Measurements from ENCODE around the gene CDC42BPG. TPM values are rescaled to one million over a fixed set of nuclear protein-coding genes. Genes with fewer than 3 reads are reported as not detected.

Gene CDC42BPG
- total RNA-seq, 1 experiment from 2014 or later = 4.1 TPM

DNA sequence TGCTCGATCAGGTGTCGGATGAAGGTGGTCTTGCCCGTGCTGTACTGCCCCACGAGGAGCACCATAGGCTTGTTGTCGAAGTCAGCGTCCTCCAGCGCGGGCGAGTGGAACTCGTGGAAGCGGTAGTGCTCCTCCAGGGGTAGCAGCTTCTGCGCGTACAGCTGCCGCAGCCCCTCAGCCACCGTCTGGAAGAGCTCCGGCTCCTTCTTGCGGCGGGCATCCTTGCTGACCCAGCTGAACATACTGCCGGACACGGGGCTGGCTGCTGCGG is 33.7 kb upstream of the CDC42BPG start:
- Histone ChIP-seq H3K9me3 (ENCODE audit: control insufficient read depth, insufficient read depth, low read depth, low read length) (no peaks in the 10 kb centered on the region), H3K4me3 (ENCODE audit: low read depth in 2 of 2, low read length in 2 of 2) (peak overlapping the region; percentile 88 to 99), H3K36me3 (ENCODE audit: control insufficient read depth, insufficient read depth, low read length) (no peaks in the 10 kb centered on the region; the same call in 1 of the 2 replicates), H3K4me1 (ENCODE audit: control insufficient read depth, insufficient read depth, low read length) (peaks cover 36% of the 10 kb centered on the region), H3K27me3 (ENCODE audit: control insufficient read depth, insufficient read depth, low read length) (no peaks in the 10 kb centered on the region), H3K27ac (ENCODE audit: low read length) (peak overlapping the region; percentile 89)
- intact Hi-C loops (cut with micrococcal nuclease; ENCODE audit: unreplicated experiment) = no loop called here
- POLR2A ChIA-PET = interaction anchor here (1.8 kb wide), 1 partner anchor 17 kb away, joined by 11 read pairs; no protein-coding TSS in a partner anchor
- TF ChIP-seq POLR2AphosphoS5 (IDR thresholded peaks at IDR 0.05; ENCODE audit: low read depth, low read length) (no peak), SIN3A (IDR thresholded peaks at IDR 0.05; ENCODE audit: borderline replicate concordance, insufficient read depth, low read depth, low read length) (no peak), TCF7L2 (IDR thresholded peaks at IDR 0.05; ENCODE audit: low read depth, low read length) (no peak)
- TF ChIP-seq, protein P1, sequence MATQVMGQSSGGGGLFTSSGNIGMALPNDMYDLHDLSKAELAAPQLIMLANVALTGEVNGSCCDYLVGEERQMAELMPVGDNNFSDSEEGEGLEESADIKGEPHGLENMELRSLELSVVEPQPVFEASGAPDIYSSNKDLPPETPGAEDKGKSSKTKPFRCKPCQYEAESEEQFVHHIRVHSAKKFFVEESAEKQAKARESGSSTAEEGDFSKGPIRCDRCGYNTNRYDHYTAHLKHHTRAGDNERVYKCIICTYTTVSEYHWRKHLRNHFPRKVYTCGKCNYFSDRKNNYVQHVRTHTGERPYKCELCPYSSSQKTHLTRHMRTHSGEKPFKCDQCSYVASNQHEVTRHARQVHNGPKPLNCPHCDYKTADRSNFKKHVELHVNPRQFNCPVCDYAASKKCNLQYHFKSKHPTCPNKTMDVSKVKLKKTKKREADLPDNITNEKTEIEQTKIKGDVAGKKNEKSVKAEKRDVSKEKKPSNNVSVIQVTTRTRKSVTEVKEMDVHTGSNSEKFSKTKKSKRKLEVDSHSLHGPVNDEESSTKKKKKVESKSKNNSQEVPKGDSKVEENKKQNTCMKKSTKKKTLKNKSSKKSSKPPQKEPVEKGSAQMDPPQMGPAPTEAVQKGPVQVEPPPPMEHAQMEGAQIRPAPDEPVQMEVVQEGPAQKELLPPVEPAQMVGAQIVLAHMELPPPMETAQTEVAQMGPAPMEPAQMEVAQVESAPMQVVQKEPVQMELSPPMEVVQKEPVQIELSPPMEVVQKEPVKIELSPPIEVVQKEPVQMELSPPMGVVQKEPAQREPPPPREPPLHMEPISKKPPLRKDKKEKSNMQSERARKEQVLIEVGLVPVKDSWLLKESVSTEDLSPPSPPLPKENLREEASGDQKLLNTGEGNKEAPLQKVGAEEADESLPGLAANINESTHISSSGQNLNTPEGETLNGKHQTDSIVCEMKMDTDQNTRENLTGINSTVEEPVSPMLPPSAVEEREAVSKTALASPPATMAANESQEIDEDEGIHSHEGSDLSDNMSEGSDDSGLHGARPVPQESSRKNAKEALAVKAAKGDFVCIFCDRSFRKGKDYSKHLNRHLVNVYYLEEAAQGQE (IDR thresholded peaks at IDR 0.05; ENCODE audit: insufficient read depth in 1 of 2, low read depth in 2 of 2, low read length in 1 of 2) = no peak
- TF ChIP-seq, protein P2, sequence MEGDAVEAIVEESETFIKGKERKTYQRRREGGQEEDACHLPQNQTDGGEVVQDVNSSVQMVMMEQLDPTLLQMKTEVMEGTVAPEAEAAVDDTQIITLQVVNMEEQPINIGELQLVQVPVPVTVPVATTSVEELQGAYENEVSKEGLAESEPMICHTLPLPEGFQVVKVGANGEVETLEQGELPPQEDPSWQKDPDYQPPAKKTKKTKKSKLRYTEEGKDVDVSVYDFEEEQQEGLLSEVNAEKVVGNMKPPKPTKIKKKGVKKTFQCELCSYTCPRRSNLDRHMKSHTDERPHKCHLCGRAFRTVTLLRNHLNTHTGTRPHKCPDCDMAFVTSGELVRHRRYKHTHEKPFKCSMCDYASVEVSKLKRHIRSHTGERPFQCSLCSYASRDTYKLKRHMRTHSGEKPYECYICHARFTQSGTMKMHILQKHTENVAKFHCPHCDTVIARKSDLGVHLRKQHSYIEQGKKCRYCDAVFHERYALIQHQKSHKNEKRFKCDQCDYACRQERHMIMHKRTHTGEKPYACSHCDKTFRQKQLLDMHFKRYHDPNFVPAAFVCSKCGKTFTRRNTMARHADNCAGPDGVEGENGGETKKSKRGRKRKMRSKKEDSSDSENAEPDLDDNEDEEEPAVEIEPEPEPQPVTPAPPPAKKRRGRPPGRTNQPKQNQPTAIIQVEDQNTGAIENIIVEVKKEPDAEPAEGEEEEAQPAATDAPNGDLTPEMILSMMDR (IDR thresholded peaks at IDR 0.05) = no peak
- CTCF ChIA-PET = interaction anchor here (0.6 to 2.0 kb wide), 6 partner anchors 10 to 74 kb away, joined by 3 to 6 read pairs (median 5); no protein-coding TSS in a partner anchor
- in situ Hi-C loops (cut with HindIII; ENCODE audit: low pct_unique_long_range_greater_than_20kb, low sequenced_read_pairs) = no loop called here
- ATAC-seq (peak; percentile 32), DNase-seq (ENCODE audit: low read depth, low spot score) (no peak)
- BruUV-seq (replicated peaks) = no TSS peak

- no peaks in the 10 kb centered on the region for H3K9me3 ChIP-seq (ENCODE audit: control insufficient read depth, insufficient read depth, low read depth, low read length)
- ChIA-PET POLR2A (interaction anchor here (1.0 to 1.8 kb wide), 4 partner anchors 11 to 30 kb away, joined by 3 to 11 read pairs (median 6); no protein-coding TSS in a partner anchor), CTCF (interaction anchor here (0.6 to 2.1 kb wide), 7 partner anchors 10 to 30 kb away, joined by 3 to 7 read pairs (median 5); no protein-coding TSS in a partner anchor)
- no peaks in the 10 kb centered on the region for H3K27me3 ChIP-seq (ENCODE audit: control insufficient read depth, insufficient read depth, low read length)
- in situ Hi-C loops (cut with HindIII; ENCODE audit: low pct_unique_long_range_greater_than_20kb, low sequenced_read_pairs) (no loop called here), intact Hi-C loops (cut with micrococcal nuclease; ENCODE audit: unreplicated experiment) (no loop called here)
- peak; percentile 4 for ATAC-seq
- H3K36me3 ChIP-seq (ENCODE audit: control insufficient read depth, insufficient read depth, low read length) = peaks cover 4% of the 10 kb centered on the region
- DNase-seq (ENCODE audit: low read depth, low spot score) = no peak
- H3K4me1 ChIP-seq (ENCODE audit: control insufficient read depth, insufficient read depth, low read length) = peaks cover 42% of the 10 kb centered on the region
- BruUV-seq (replicated peaks) = no TSS peak
- TF ChIP-seq SIN3A (IDR thresholded peaks at IDR 0.05; ENCODE audit: borderline replicate concordance, insufficient read depth, low read depth, low read length) = no peak
- no peak for TF ChIP-seq POLR2AphosphoS5 (IDR thresholded peaks at IDR 0.05; ENCODE audit: low read depth, low read length)
- TF ChIP-seq TCF7L2 (IDR thresholded peaks at IDR 0.05; ENCODE audit: low read depth, low read length) = no peak
- TF ChIP-seq, protein P1 (IDR thresholded peaks at IDR 0.05; ENCODE audit: insufficient read depth in 1 of 2, low read depth in 2 of 2, low read length in 1 of 2) = no peak
- TF ChIP-seq, protein P2 (IDR thresholded peaks at IDR 0.05) = no peak
- H3K27ac ChIP-seq (ENCODE audit: low read length) = peak overlapping the region; percentile 89
- peak overlapping the region; percentile 88 to 99 for H3K4me3 ChIP-seq (ENCODE audit: low read depth in 2 of 2, low read length in 2 of 2)
These were observed 33.2 kb upstream of the CDC42BPG start for GRCh38 chr11:64877390-64878222.
